Upper lobe of right lung (tissue), 1 donor: ENCODE data around the gene PDCD6IP. TPM values are rescaled to one million over a fixed set of nuclear protein-coding genes. Genes with fewer than 3 reads are reported as not detected.

Source experiments
- ATAC-seq: fragments of 200-7000 bp; cut with Tn5 transposase; one replicate; pipeline ENCODE4 v1.9.1; 2020; ENCODE audit warnings: mild to moderate bottlenecking, moderate library complexity
- DNase-seq: peaks from one replicate; pipeline ENCODE4 v3.0.0-alpha.2; 2020
- H3K27ac ChIP-seq: fragments of 200-600 bp; one replicate; pipeline ENCODE4 v1.8.0; 2022
- H3K27me3 ChIP-seq: fragments of 200-600 bp; one replicate; pipeline ENCODE4 v1.8.0; 2022; ENCODE audit warnings: mild to moderate bottlenecking
- H3K36me3 ChIP-seq: fragments of 200-600 bp; one replicate; pipeline ENCODE4 v1.8.0; 2022
- H3K4me1 ChIP-seq: fragments of 200-600 bp; one replicate; pipeline ENCODE4 v1.8.0; 2022
- H3K4me3 ChIP-seq: fragments of 200-600 bp; one replicate; pipeline ENCODE4 v1.8.0; 2022; ENCODE audit warnings: mild to moderate bottlenecking
- H3K9me3 ChIP-seq: fragments of 200-600 bp; one replicate; pipeline ENCODE4 v1.8.0; 2022
- intact Hi-C: fragments of 100-400 bp; cut with DNase I; formaldehyde crosslinking; loops from one replicate; pipeline ENCODE4 v1.11.0; 2022
- total RNA-seq: library from RNA; stranded (reverse); fragmentation: NEBNext Ultra II Directional; extraction: Animal tissue kit (Norgen Biotek cat#: 25700); gene quantifications from one replicate; pipeline ENCODE4 v1.2.1, GENCODE V29; 2021
- TF ChIP-seq, protein P1 (sequence below): fragments of 200-600 bp; IDR thresholded peaks from one replicate; pipeline ENCODE4 v1.8.0; 2022; ENCODE audit warnings: antibody characterized with exemption
- donor health status: DM: no; HTN: yes; CAD: no; lungs with severe emphysema.

Gene PDCD6IP
- total RNA-seq, 1 donor from 2014 or later, result 266 TPM

DNA sequence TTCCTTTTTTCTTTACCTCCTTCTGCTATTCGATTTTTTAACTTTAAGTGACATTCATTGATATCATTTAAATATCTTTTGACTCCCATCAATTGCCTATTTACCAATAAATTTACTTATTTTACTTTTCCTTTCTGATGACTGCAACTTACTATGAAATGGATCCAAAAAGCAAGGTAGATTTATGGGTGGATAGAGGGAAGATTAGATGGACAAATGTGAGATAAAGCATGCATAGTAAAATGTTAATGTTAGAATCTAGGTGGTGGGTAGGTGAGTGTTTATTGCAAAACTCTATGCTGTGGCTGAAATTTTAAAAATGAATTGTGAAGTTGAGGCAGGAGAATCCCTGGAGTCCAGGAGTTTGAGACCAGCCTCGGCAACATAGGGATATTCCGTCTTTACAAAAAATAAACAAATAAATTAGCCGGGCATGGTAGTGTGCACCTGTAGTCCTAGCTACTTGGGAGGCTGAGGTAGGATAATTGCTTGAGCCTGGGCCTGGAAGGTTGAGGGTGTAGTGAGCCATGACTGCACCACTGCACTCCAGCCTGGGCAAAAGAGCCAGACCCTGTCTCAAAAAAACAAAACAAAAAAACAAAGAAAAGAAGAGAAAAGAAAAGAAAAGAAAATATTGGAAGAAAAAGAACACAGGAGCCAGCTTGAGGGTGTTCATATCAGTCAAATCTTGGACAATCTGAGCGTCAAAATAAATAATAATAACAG is 6.1 kb upstream of the PDCD6IP start:
- TF ChIP-seq, protein P1, sequence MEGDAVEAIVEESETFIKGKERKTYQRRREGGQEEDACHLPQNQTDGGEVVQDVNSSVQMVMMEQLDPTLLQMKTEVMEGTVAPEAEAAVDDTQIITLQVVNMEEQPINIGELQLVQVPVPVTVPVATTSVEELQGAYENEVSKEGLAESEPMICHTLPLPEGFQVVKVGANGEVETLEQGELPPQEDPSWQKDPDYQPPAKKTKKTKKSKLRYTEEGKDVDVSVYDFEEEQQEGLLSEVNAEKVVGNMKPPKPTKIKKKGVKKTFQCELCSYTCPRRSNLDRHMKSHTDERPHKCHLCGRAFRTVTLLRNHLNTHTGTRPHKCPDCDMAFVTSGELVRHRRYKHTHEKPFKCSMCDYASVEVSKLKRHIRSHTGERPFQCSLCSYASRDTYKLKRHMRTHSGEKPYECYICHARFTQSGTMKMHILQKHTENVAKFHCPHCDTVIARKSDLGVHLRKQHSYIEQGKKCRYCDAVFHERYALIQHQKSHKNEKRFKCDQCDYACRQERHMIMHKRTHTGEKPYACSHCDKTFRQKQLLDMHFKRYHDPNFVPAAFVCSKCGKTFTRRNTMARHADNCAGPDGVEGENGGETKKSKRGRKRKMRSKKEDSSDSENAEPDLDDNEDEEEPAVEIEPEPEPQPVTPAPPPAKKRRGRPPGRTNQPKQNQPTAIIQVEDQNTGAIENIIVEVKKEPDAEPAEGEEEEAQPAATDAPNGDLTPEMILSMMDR, result no peak
- no peaks in the 10 kb centered on the region for H3K9me3 ChIP-seq
- intact Hi-C loops, result no loop called here
- no peaks in the 10 kb centered on the region for H3K4me1 ChIP-seq
- H3K4me3 ChIP-seq, result no peak overlapping the region
- H3K27me3 ChIP-seq, result no peaks in the 10 kb centered on the region
- ATAC-seq (no peak), DNase-seq (no peak)
- no peak overlapping the region for H3K27ac ChIP-seq
- no peaks in the 10 kb centered on the region for H3K36me3 ChIP-seq

DNA sequence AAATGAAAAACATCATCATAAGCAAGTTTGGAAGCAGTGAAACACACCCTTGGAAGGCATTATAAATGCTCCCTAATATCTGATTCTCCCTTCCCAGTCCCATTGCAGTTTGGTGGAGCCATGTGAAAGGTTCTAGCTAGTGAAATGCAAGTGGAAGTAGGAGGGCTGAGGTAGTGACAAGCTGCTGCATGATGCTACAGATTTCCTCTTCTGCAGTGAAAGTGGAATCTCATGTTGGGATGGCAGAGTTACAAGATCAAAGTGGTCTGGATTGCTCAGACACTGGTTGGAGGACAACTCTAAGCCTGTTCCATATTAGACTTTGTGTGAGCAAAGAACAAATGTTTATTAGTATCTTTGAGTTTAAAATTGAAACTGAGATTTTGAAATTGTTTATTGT is 3.3 kb upstream of the PDCD6IP start:
- Histone ChIP-seq H3K9me3 (no peaks in the 10 kb centered on the region), H3K4me3 (no peak overlapping the region), H3K27ac (no peak overlapping the region), H3K27me3 (no peaks in the 10 kb centered on the region), H3K36me3 (no peaks in the 10 kb centered on the region), H3K4me1 (peaks cover 14% of the 10 kb centered on the region)
- TF ChIP-seq, protein P1, result no peak
- ATAC-seq (no peak), DNase-seq (no peak)
- intact Hi-C loops, result no loop called here

DNA sequence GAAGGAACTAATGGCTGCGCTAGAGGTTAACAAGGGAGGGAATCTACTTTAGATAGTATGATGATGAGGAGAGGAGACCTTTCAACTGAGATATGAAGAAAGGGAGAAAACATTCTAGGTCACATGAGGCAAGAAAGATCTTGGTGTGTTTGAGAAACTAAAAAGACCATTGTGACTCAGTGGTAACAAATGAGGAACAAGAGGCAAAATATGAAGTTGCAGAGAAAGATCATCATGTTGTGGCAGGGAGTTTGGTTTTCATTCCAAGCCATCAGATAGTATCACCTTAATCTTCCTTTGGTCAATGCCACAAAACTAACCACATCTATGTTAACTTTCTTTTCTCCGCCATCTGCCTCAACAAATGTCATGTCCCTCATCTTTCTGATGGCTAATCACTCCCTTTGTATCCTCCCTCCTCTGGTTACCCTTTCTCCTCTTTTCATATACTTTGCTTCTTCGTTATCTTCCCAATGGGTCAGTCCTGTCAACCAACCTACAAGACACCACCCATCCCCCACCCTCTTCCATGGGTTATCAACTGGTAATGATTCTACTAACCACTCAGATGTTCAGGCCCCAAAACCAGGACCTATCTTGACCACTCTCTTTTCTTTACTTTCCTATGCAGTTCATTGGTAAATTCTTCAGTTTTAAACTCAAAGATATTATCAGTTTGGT is 2.4 kb upstream of the PDCD6IP start:
- H3K36me3 ChIP-seq, result no peaks in the 10 kb centered on the region
- H3K27ac ChIP-seq, result no peak overlapping the region
- DNase-seq (no peak), ATAC-seq (no peak)
- no peaks in the 10 kb centered on the region for H3K27me3 ChIP-seq
- intact Hi-C loops, result no loop called here
- H3K9me3 ChIP-seq, result no peaks in the 10 kb centered on the region
- TF ChIP-seq, protein P1, result no peak
- no peak overlapping the region for H3K4me3 ChIP-seq
- peaks cover 22% of the 10 kb centered on the region for H3K4me1 ChIP-seq

DNA sequence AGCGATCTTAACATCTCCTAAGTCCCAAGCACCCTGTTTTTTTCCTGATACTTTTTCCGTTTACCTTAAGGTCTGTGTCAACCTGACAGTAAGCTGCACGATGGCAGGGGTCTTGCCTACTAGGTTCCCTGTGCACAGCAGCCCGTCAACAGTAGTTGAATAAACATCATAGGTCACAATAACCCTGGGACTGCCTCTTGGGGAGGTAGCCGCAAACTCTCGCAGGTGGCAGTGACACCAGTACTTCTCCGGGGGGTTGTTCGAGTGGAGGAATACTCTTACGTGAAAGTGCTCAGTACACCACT is 365 bp upstream of the PDCD6IP start:
- peak overlapping the region; percentile 78 for H3K4me3 ChIP-seq
- no peaks in the 10 kb centered on the region for H3K9me3 ChIP-seq
- TF ChIP-seq, protein P1, result no peak
- ATAC-seq (peak; percentile 32), DNase-seq (no peak)
- H3K27ac ChIP-seq, result peak overlapping the region; percentile 97
- H3K36me3 ChIP-seq, result no peaks in the 10 kb centered on the region
- intact Hi-C loops, result no loop called here
- H3K27me3 ChIP-seq, result no peaks in the 10 kb centered on the region
- H3K4me1 ChIP-seq, result peaks cover 34% of the 10 kb centered on the region

DNA sequence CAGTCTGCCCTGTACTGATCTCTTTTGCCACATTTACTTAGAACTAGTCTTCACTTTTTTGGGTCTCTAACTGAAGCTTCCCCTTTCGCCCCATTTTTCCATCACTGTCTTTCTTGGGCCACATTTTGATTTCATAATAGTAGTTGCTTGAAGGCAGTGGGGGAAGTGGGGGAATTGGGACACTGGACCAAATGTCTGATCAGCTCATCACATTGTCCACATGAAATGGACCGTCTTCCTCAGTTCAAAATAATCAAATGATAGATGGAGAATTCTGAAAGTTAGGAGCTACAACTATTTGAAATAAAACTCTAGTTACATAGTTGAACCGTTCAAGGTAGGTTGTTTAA is 747 bp downstream of the PDCD6IP start:
- H3K36me3 ChIP-seq, result no peaks in the 10 kb centered on the region
- intact Hi-C loops, result no loop called here
- ATAC-seq, result peak; percentile 19
- H3K27ac ChIP-seq, result peak overlapping the region; percentile 97
- TF ChIP-seq, protein P1, result no peak
- H3K9me3 ChIP-seq, result no peaks in the 10 kb centered on the region
- peaks cover 42% of the 10 kb centered on the region for H3K4me1 ChIP-seq
- H3K27me3 ChIP-seq, result no peaks in the 10 kb centered on the region
- no peak for DNase-seq
- peak overlapping the region; percentile 78 for H3K4me3 ChIP-seq
